ENCODE results near the gene THSD7A. TPM values are rescaled to one million over a fixed set of nuclear protein-coding genes. Genes with fewer than 3 reads are reported as not detected.

THSD7A gene
- total and polyA plus RNA-seq, 2 of the 8 experiments (the other 6 are each of a cell fraction or from before 2014, with no cell fraction given): 0.44 to 1.2 TPM

- no peak overlapping the region for H3K4me2 ChIP-seq (ENCODE audit: insufficient read depth in 1 of 2, low read depth in 2 of 2, low read length in 2 of 2)
- H3K79me1 ChIP-seq (ENCODE audit: low read depth, low read length): no peaks in the 10 kb centered on the region
- H2BK12ac ChIP-seq (ENCODE audit: low read depth, low read length): no peak overlapping the region
- H4K5ac ChIP-seq (ENCODE audit: insufficient read length, low read depth, low read length): no peak overlapping the region
- POLR2A ChIA-PET (ENCODE audit: partially characterized antibody): no interaction called here
- no peak overlapping the region for H2AK5ac ChIP-seq (ENCODE audit: low read depth, low read length)
- H2BK15ac ChIP-seq (ENCODE audit: low read length): no peak overlapping the region
- H3K9me3 ChIP-seq (ENCODE audit: insufficient read depth in 2 of 2, low read depth in 1 of 2, low read length in 1 of 2): no peaks in the 10 kb centered on the region
- H4K8ac ChIP-seq (ENCODE audit: extremely low read depth, insufficient read depth, low read length): no peak overlapping the region
- no peak for FAIRE-seq
- H4K91ac ChIP-seq (replicated peaks; ENCODE audit: insufficient read length, low read length): no peak overlapping the region
- DNase-seq (ENCODE audit: low read depth in 1 of 2, low spot score in 2 of 2): no peak
- H3K56ac ChIP-seq (replicated peaks; ENCODE audit: insufficient read length, low read depth, low read length): no peak overlapping the region
- H2AFZ ChIP-seq (ENCODE audit: low read length): no peak overlapping the region
- peaks cover 0 to 5% (median 2%) of the 10 kb centered on the region in 4 experiments; a peak in 4 of 7 replicates for H3K4me1 ChIP-seq (replicated peaks in 1 of 4; ENCODE audit: control insufficient read depth in 3 of 4, insufficient read depth in 4 of 4, low read length in 3 of 4)
- no peak overlapping the region for H3K4me3 ChIP-seq (ENCODE audit: extremely low read depth in 1 of 4, insufficient read depth in 2 of 4, low read depth in 3 of 4, low read length in 4 of 4)
- no peak for TF ChIP-seq EZH2 (IDR thresholded peaks at IDR 0.05; ENCODE audit: low read depth, low read length, severe bottlenecking)
- TF ChIP-seq TCF12 (IDR thresholded peaks at IDR 0.05; ENCODE audit: low read depth, low read length): no peak
- no peak for TF ChIP-seq SIRT6 (IDR thresholded peaks at IDR 0.05; ENCODE audit: low read length)
- H3K27ac ChIP-seq (ENCODE audit: low read depth, low read length): no peak overlapping the region
- no peak overlapping the region for H3K23ac ChIP-seq (ENCODE audit: insufficient read length)
- no peaks in the 10 kb centered on the region for H3K27me3 ChIP-seq (replicated peaks in 1 of 4; ENCODE audit: control insufficient read depth in 3 of 4, extremely low read depth in 1 of 4, insufficient read depth in 3 of 4, low read length in 3 of 4)
- H2BK120ac ChIP-seq (replicated peaks; ENCODE audit: low read depth, low read length): no peak overlapping the region
- WGBS, 2 experiments (ENCODE audit: extremely low coverage in 1 of 2, insufficient coverage in 1 of 2, insufficient read length in 1 of 2, insufficient replicate concordance in 2 of 2, low coverage in 1 of 2, low lambda C conversion rate in 2 of 2, missing lambda C conversion rate in 1 of 2): 94% methylated on average over 1 of the region's 1 CpG; no CpG with 5 or more reads in 1 of the 2 experiments
- H3K18ac ChIP-seq (ENCODE audit: extremely low read depth, low read length): no peak overlapping the region
- no peaks in the 10 kb centered on the region for H4K20me1 ChIP-seq (replicated peaks in 1 of 2; ENCODE audit: control insufficient read depth in 1 of 2, insufficient read depth in 2 of 2, low read length in 2 of 2)
- no peaks in the 10 kb centered on the region for H3K23me2 ChIP-seq (ENCODE audit: low read depth, low read length)
- no peak overlapping the region for H2BK20ac ChIP-seq (ENCODE audit: low read length)
- CTCF ChIA-PET (ENCODE audit: partially characterized antibody): interaction anchor here (3.7 kb wide), 1 partner anchor 16 kb away, joined by 13 read pairs; no protein-coding TSS in a partner anchor
- H3K4ac ChIP-seq (replicated peaks; ENCODE audit: insufficient read length, low read depth, low read length): no peak overlapping the region
- no peaks in the 10 kb centered on the region for H3K36me3 ChIP-seq (ENCODE audit: control insufficient read depth in 2 of 4, insufficient read depth in 4 of 4, low read length in 3 of 4)
- H3K9ac ChIP-seq (replicated peaks in 1 of 4; ENCODE audit: extremely low read depth in 1 of 4, low read depth in 3 of 4, low read length in 3 of 4): no peak overlapping the region
- H2BK5ac ChIP-seq (ENCODE audit: low read depth, low read length): no peak overlapping the region
- no peak overlapping the region for H3K14ac ChIP-seq (ENCODE audit: insufficient read length)
- H3K79me2 ChIP-seq (ENCODE audit: control insufficient read depth in 1 of 2, insufficient read depth in 2 of 2, low read length in 2 of 2): no peaks in the 10 kb centered on the region
These were observed 504.4 kb downstream of the THSD7A start for GRCh38 chr7:11327633-11328032.

All from H1 (cell line).